ENCODE data around the gene STK33.
"Not testable (repeated sequence)": the region's sequence is repeated elsewhere in the genome, so short reads cannot be mapped to it uniquely, and the experiment has no call there.

The STK33 gene

DNA sequence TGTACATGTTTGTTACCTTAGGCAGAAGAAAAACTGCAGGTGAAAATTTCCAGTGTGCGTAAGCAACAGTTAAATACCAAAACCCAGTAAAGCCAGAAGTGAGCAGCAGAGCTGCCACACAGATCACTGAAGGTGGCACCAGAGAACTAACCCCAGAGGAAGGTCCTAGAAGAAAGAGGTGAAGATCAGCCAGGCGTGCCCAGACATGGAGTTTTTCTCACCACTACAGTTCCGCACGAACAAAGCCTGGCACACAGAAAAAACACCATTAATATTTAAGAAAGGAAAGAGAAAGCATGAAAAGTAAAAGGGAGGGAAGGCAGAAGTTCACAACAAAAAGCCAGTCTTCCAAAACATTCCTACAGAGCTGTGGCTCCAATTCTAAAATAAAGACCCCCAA is 60.7 kb downstream of the STK33 start:
- DNase-seq, result no peak

DNA sequence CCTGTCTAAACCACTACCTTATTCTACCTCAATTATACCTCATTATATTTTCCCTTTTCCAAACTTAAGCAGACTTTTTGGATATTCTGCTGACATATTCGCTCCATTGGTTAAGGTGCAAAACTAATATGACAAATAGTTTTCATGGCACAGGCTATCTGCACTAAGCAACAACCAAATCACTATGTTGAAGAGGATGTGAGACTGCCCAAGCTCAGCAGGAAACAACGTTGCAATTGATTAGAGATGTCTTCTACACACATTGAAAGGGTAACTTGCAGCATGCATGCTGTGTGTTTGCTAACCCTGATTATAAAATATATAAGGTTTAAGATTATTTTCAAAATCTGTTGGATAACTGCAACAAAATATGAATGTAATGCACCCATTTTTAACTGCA is 61.6 kb downstream of the STK33 start:
- no peak for DNase-seq

DNA sequence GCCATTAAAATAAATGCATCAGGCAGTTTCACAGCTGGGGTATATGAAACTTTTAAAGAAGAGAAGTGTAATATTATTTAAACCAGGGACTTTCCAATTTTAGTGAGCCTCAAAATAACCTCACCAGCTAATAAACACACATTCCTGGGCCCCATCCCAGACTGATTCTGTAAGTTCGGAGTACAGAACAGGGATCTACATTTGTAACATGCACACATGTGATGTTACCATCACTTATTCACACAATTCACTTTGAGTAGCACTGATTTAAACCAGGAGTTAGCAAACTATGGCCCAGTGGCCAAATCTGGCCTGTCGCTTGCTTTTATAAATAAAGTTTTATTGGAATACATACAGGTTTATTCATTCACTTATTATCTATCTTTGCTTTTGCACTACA is 62.0 kb downstream of the STK33 start:
- no peak for DNase-seq

DNA sequence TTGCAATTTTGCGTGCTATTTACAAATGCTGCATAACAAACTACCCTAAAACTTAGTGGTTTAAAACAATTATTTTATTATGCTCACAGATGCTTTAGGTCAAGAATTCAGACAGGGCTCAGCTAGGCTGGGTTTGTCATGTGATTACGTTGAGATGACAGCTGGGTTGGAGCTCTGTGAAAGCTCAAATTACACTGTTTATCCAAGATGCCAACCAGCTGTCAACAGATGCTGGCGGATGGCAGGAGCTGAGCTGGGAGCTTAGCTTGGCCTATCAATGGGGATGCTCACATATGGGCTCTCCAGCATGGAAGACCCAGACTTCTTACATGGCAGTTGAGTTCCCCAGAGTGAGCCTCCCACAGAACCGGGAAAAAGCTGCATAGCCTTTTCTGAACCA is 62.7 kb downstream of the STK33 start:
- no peak for DNase-seq

DNA sequence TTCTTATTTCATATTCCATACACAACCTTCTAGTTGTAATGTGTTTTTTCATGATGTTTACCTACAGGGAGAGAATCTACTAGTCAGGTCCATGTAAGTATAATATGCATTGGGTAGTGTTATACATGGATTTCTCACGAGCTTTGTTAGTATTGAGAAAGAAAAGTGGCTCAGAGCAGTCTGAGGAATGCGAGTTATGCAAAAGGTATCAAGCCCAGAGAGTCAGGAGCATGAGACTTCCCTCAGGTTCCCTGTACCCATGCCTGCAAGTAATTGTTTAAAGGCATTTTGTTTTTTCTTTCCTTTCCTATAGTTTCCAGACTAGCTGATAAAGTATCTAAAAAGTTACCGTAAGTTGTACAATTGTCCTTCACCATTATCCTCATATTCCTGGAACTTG is 66.1 kb downstream of the STK33 start:
- DNase-seq, result no peak

DNA sequence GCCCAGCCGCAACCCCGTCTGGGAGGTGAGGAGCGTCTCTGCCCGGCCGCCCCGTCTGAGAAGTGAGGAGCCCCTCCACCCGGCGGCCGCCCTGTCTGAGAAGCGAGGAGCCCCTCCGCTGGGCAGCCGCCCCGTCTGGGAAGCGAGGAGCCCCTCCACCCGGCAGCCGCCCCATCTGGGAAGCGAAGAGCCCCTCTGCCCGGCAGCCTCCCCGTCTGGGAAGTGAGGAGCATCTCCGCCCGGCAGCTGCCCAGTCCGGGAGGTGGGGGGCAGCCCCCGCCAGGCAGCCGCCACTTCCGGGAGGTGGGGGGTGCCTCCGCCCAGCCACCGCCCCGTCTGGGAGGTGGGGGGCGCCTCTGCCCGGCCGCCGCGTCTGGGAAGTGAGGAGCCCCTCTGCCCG is 70.6 kb downstream of the STK33 start:
- DNase-seq, result no peak

DNA sequence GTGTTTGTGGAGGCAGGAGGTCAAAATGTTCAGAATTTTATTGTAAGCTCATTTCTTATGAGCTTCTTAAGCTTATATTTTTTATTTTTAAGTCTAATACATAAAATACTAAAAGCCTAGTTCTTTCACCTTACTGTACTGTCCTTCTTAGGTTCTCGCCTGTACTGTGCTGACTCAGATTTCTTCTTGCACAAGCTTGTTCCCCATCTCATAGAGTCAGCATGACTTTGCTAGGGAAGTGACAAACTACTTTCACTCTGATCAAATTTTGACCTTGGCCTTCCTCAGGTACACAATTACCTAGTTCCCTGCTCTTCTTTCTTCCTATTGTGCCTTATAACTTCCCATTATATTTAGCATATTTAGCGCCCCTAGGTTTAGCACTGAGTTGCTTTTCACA is 81.5 kb downstream of the STK33 start:
- no peak for DNase-seq

DNA sequence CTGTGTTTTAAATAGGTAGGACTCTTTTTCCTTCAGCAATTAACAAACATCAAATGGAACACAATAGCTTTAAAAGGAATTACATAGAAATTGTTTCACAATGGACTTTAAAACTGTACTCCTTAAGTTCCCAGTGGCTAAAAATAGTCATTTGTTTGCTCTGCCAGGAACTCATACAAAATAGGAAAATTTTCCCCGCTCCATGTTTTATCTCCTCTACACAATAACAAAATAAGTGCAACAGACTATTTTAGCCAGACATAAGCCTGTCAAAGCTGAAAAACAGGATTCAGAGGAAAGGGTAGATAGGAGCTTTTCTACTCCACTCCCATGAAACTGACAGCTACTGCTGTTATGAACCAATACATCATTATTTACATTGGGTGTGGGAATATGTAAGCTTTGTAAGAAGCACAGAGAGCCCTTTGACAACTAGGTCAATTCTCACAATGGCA is 90.1 kb downstream of the STK33 start:
- no peak for DNase-seq

DNA sequence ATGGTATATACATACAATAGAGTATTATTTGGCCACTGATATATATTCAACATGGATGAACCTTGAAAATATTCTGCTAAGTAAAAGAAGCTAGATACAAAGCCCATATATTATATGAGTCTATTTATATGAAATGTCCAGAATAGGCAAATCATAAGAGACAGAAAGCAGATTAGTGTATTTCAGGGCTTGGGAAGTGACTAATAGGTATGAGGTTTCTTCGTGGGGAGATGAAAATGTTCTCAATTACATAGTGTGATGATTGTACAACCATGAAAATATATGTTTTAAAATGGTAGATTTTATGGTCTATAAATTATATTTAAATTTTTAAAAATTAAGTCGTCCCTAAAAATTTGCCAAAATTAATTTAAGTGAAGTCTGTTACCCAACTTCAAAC is 92.2 kb downstream of the STK33 start:
- DNase-seq, result no peak

DNA sequence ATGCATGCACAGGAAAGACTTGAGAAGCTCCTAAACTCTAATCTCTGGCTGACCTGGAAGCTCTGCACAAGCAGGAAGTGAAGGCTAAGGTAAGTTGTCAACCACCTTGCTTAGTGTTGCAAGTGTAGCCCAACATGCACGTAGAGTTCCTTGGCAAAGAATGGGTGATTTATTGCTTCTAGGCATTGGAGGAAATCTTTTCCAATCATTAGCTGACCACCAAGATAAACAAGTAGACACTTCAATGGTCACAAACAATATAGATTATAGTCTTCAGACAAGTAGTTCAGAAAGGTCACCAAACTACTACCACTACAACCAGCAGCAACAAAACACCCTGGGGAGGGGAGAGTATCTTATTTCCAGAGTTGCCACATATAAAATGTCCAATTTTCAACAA is 105.6 kb downstream of the STK33 start:
- no peak for DNase-seq

DNA sequence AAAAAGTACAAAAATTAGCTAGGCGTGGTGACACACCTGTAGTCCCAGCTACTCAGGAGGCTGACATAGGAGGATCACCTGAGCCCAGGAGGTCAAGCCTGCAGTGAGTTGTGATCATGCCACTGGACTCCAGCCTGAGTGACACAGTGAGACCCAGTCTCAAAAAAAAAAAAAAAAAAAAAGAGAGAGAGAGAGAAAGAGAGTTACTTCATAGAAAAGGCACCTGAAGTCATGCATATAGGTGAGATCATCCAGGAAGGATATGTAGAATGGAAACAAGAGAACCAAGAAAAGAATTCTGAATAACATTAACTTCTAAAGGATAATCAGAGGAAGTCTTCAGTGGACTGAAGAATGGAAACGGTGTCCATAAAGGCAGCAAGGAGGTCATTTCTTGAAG is 106.8 kb downstream of the STK33 start:
- no peak for DNase-seq

DNA sequence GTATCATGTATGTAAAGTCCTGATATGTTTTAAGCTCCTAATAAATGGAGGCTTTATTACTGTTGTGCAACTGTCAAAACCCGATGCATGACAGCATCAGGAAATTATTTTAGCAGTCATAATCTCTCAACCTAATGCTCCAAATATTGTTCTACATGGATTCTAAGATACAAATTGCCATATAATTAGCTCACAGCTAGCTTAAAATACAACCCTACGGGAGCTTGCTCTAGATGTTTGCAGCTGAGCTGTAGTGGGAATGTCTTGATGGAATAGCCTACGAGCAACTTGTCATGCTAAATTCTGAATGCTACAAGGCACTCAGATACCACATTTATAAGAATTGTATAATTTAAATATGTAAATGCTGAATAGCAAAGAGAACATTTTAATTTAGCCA is 109.8 kb downstream of the STK33 start:
- no peak for DNase-seq

DNA sequence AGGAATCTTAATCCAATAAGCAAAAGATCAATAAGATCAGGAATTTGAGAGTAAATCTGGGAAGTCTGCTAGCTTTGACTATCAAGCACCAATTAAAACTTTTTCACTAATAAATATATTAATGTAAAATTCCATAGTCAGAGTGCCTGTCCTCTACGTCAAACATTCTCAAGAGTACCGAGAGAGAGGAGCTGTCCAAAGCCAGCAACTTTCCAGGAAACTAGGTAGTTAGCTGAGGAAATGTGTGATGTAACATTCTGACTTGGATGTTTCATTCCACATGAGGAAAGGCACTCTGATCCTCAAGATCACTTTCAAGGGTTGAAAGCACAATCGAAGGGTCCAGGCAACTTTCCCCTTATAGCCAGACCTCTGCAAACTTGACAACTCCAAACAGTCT is 113.2 kb downstream of the STK33 start:
- DNase-seq, result no peak

DNA sequence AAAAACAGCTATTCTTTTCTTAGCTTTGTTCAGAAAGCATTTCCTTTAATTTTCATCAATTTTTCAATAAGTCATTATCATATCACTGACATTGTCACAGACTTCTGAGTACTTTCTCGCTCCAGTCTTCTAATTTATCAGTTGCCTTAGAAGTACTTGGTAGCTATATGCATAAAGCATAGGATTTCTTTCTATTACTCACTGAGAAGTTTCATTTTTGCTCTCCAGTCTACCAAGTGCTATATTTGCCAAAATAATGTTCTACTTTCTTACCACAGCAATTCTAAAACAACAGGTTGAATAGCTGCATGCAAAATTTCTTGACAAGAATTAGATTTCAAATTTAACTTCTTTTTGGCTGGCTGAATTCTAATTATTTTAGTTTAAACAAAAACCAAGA is 116.3 kb downstream of the STK33 start:
- no peak for DNase-seq

DNA sequence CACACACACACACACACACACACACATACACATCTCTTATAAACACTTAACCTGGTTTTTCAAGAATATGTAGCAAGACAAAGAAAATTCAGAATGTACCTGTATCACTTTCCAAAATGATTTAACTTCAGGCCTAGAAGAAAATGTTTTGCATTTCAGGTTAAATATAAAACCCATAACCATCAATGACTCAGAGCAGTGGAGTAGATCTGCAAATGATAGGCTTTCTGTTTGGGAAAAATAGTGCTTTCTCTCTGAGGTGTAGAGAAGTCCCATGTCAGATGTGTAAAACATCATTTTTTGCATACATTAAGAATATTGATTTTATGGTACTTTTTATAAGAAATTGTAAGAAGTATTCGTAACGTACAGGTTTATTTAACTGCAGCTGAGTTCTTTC is 116.9 kb downstream of the STK33 start:
- no peak for DNase-seq

DNA sequence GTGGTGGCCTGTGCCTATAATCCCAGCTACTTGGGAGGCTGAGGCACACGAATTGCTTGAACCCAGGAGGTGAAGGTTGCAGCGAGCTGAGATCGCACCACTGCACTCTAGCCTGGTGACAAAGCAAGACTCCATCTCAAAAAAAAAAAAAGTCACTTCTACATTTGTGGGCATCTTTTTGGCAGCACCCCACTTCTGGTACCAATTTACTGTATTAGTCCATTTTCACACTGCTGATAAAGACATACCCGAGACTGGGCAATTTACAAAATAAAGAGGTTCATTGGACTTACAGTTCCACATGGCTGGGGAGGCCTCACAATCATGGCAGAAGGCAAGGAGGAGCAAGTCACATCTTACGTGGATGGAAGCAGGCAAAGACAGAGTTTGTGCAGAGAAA is 126.2 kb downstream of the STK33 start:
- not testable (repeated sequence) for DNase-seq

DNA sequence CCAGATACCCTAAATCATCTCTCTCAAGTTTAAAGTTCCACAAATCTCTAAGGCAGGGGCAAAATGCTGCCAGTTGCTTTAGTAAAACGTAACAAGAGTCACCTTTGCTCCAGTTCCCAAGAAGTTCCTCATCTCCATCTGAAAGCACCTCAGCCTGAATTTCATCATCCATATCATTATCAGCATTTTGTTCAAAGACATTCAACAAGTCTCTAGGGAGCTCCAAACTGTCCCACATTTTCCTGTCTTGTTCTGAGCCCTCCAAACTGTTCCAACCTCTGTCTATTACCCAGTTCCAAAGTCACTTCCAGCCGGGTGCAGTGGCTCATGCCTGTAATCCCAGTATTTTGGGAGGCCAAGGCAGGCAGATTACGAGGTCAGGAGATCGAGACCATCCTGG is 126.7 kb downstream of the STK33 start:
- DNase-seq, result not testable (repeated sequence)

DNA sequence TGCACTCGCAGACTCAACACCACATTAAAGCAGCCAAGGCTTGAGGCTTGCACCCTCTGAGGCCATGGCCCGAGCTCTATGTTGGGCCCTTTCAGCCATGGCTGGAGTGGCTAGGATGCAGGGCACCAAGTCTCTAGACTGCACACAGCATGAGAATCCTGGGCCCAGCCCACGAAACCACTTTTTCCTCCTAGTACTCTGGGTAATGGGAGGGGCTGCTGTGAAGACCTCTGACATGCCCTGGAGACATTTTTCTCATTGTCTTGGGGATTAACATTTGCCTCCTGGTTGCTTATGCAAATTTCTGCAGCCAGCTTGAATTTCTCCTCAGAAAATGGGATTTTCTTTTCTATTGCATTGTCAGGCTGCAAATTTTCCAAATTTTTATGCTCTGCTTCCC is 127.1 kb downstream of the STK33 start:
- not testable (repeated sequence) for DNase-seq

DNA sequence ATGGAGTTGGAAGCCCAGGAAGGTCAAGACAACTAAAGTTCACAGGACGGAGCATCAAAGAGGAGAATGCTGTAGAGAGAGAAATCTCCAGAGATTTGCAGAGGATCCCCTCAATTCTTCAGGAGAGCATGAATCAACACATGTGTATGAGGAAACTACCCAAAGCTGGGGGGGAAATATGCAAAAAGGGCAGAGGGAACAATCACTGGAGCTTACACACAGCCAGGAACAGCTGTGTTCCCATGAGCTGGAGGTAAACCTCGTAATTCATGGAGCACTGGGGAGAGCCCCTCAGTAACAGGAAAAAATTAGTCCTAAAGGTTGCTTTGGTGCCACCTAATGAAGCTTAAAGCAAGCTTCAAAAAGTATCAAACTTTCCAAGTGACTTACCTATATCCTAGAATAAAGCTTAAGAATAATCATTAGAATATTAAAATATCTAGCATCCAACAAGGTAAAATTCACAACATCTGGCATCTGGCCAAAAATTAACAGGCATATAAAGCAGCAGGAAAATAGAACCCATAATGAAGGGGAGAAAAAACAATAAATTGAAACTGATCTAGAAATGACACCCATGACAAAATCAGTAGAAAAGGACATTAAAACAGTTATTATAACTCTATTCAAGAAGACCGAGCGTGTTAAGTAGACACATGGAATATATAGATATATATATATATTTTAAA is 134.2 kb downstream of the STK33 start:
- DNase-seq, result no peak

DNA sequence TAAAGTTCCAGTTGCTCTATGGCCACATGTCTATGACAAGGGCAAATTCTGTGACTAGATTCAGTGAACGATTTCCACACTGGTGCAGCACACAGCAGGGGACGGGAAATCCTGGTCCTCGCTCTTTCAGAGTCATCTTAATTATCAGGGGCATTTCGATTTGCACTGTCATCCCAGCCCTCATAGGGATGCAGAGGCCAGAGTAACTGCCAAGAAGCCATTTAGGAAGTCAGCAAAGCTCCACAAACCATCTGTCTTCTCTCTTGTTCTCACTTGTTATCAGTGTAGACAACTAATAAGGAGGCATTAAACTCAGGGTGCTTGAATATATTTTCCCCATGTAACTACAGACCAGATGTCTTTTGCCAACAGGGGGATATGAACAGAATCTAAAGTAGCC is 151.7 kb downstream of the STK33 start:
- DNase-seq, result no peak

DNA sequence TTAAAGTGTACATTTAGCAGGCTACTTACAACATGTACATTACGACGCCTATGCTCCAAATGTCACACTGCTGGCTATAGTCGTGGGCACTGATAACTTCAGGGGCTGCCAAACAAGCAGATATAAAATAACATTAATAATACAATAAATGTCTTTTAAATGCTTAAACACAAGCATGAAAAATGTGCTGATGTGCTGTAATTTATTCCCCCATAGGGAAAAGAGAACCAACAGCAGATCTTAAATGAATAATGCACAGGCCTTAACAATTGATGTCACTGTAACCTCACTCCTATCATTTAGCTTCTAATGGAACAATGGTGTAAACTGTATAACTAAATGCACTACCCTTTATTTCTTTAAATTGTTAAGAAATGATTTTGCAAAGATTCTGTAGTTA is 153.4 kb downstream of the STK33 start:
- DNase-seq, result no peak

DNA sequence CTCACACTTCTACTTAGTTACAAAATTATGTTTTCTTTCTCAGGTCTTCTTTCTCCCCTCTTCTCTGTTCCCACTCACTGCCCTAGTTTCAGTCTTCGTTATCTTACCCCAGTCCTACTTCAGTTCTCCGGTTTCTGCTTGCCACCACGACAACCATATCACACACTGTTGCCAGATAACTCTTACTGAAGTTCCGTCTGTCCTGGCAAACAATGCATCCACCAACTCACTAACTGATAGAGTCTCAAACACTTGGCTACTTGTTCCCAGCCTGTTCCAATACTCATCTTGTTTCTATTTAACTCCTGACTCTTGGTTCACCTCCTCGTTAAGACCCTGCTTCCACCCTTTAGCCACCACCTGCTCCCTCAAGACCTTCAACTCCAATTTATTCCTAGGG is 164.5 kb downstream of the STK33 start:
- DNase-seq, result no peak

DNA sequence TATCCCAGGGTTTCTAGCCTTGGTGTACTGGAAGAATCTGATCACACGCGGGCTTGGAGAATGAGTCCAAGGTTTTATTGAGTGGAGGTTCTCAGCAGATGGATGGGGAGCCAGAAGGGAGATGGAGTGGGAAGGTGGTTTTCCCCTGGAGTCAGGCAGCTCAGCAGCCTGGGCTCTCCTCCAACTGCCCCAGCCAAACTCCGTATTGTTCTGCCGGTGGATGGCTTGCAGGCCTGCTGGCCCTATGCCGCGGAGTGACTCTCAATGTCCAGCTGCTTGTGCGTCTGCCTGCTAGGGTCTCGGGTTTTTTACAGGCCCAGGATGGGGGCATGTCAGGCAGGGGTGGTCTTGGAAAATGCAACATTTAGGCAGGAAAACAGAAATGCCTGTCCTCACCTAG is 168.0 kb downstream of the STK33 start:
- DNase-seq, result no peak

DNA sequence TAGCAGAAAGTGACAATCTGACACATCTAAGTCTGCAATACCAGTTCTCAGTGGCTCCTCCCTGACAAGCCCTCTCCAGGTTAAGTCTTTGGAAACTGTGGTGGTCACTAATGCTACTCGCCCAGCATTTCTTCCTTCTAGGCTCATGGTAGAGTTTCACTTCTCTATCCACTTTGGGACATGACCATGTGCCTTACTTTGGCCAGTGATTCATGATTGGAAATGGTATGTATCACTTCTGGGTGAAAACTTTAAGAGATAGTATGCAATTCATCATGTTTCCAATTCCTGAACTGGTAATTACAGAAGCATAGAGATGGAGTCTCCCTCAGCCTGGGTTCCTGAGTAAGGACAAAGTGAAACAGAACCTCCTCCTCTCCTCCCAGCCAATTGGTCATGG is 178.8 kb downstream of the STK33 start:
- DNase-seq, result no peak

DNA sequence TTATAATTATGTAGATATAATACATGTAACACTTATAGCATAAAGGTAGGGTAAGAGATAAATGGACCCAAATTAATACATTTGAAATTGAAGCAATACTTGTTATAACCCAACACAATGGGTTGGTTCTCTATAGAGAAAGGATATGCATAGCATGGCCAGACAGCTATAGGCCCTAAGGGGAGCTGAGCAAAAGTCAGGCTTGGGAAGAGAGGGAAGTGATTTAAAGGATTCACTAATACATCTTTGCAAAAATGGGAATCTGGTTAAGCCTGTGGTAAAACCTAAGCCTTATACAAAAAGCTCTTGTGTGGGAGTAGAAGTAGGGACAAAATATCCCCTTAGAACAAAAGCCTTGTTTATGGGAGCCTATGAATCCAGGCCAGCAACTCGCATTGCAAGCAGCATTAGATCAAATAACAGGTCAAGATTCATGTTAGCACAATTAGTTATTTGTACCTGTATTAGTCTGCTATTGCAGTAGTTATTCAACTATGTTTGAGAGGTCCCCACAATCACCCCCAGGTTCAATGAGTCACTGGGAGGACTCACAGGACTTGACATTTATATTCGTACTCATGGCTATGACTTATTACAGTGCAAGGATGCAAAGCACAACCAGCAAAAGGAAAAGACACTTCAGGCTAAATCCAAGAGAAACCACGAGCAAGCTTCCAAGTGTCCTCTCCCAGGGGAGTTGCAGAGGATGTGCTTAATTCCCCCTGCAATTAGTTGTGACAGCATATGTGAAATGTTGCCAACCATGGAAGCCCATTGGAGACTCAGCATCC is 185.7 kb downstream of the STK33 start:
- DNase-seq, result no peak
